Osteocyte (in vitro differentiated cells): ENCODE measurements around the gene GNAI2. TPM values are rescaled to one million over a fixed set of nuclear protein-coding genes. Genes with fewer than 3 reads are reported as not detected.
A peak's percentile ranks its signal among the peaks of the same experiment; 100 is the strongest.
"Not testable (repeated sequence)": the region's sequence is repeated elsewhere in the genome, so short reads cannot be mapped to it uniquely, and the experiment has no call there.

Source experiments
- DNase-seq: peaks from one replicate; pipeline ENCODE4 v3.0.0; 2021; ENCODE audit warnings: mixed read lengths; ENCODE audit not compliant: unreplicated experiment; ENCODE audit errors: extremely low spot score
- H3K27ac Mint-ChIP-seq: one replicate; pipeline ENCODE4 v1.8.0; 2021; ENCODE audit warnings: mild to moderate bottlenecking, mixed read lengths; ENCODE audit not compliant: unreplicated experiment
- H3K27me3 Mint-ChIP-seq: one replicate; pipeline ENCODE4 v1.8.0; 2021; ENCODE audit warnings: mixed read lengths; ENCODE audit not compliant: unreplicated experiment
- H3K36me3 Mint-ChIP-seq: one replicate; pipeline ENCODE4 v1.8.0; 2021; ENCODE audit warnings: mixed read lengths; ENCODE audit not compliant: unreplicated experiment
- H3K4me1 Mint-ChIP-seq: one replicate; pipeline ENCODE4 v1.8.0; 2021; ENCODE audit warnings: mixed read lengths; ENCODE audit not compliant: unreplicated experiment
- H3K4me3 Mint-ChIP-seq: one replicate; pipeline ENCODE4 v1.8.0; 2021; ENCODE audit warnings: mild to moderate bottlenecking, moderate library complexity, mixed read lengths; ENCODE audit not compliant: unreplicated experiment
- H3K9me3 Mint-ChIP-seq: one replicate; pipeline ENCODE4 v1.8.0; 2021; ENCODE audit warnings: mixed read lengths; ENCODE audit not compliant: unreplicated experiment
- CTCF ChIP-seq: fragments of 200-600 bp; sonication (generic); IDR thresholded peaks from 2 replicates; pipeline ENCODE4 v1.5.0; 2021; ENCODE audit warnings: antibody characterized with exemption, mild to moderate bottlenecking, moderate library complexity
- total RNA-seq: library from RNA; stranded (reverse); gene quantifications from 2 replicates; pipeline ENCODE4 v1.2.1, GENCODE V29; 2021

The GNAI2 gene
- total RNA-seq, 1 donor from 2014 or later, result 340 TPM

- no peaks in the 10 kb centered on the region for H3K36me3 Mint-ChIP-seq
- H3K9me3 Mint-ChIP-seq, result no peaks in the 10 kb centered on the region
- no peak overlapping the region for H3K4me3 Mint-ChIP-seq
- no peak for TF ChIP-seq CTCF
- peaks cover 16% of the 10 kb centered on the region for H3K27me3 Mint-ChIP-seq
- H3K4me1 Mint-ChIP-seq, result peaks cover 54% of the 10 kb centered on the region
- H3K27ac Mint-ChIP-seq, result no peak overlapping the region
- DNase-seq, result no peak
Measured at GRCh38 chr3:50271314-50271936, 35.4 kb downstream of the GNAI2 start.

- H3K4me3 Mint-ChIP-seq, H3K9me3 Mint-ChIP-seq, DNase-seq, H3K36me3 Mint-ChIP-seq, H3K27ac Mint-ChIP-seq: not testable (repeated sequence)
- Mint-ChIP-seq H3K4me1 (peaks cover 43% of the 10 kb centered on the region), H3K27me3 (peaks cover 16% of the 10 kb centered on the region)
Measured at GRCh38 chr3:50272538-50272910, 36.5 kb downstream of the GNAI2 start.

- H3K27me3 Mint-ChIP-seq, result peaks cover 16% of the 10 kb centered on the region
- peak overlapping the region; percentile 41 for H3K4me3 Mint-ChIP-seq
- H3K4me1 Mint-ChIP-seq, result peaks cover 37% of the 10 kb centered on the region
- DNase-seq, result peak; percentile 95
- H3K27ac Mint-ChIP-seq, result no peak overlapping the region
- H3K36me3 Mint-ChIP-seq, result no peaks in the 10 kb centered on the region
- peak; percentile 98 for TF ChIP-seq CTCF
- no peaks in the 10 kb centered on the region for H3K9me3 Mint-ChIP-seq
Measured at GRCh38 chr3:50272911-50273688, 37.1 kb downstream of the GNAI2 start.

GRCh38 chr3:50273689-50274065 is 37.7 kb downstream of the GNAI2 start:
- no peaks in the 10 kb centered on the region for H3K9me3 Mint-ChIP-seq
- TF ChIP-seq CTCF, result no peak
- H3K27me3 Mint-ChIP-seq, result peaks cover 16% of the 10 kb centered on the region

GRCh38 chr3:50274371-50275104 is 38.5 kb downstream of the GNAI2 start:
- Mint-ChIP-seq H3K27me3 (peaks cover 16% of the 10 kb centered on the region), H3K4me1 (peaks cover 23% of the 10 kb centered on the region), H3K27ac (no peak overlapping the region), H3K4me3 (no peak overlapping the region), H3K9me3 (no peaks in the 10 kb centered on the region), H3K36me3 (no peaks in the 10 kb centered on the region)
- DNase-seq, result no peak
- peak; percentile 74 for TF ChIP-seq CTCF

More at GRCh38 chr3:50273689-50274065, 37.7 kb downstream of the GNAI2 start:
- Mint-ChIP-seq H3K4me3 (no peak overlapping the region), H3K4me1 (peaks cover 31% of the 10 kb centered on the region), H3K27ac (no peak overlapping the region), H3K36me3 (no peaks in the 10 kb centered on the region)
- no peak for DNase-seq
